SK-N-SH treated with all-trans-retinoic acid at 6 μM for 48 hours (cell line): ENCODE measurements around the gene CXorf65.

ENCODE experiments used
- ATAC-seq: fragments of 200-7000 bp; cut with Tn5 transposase; 3 replicates; pipeline ENCODE4 v1.9.1; 2020; ENCODE audit warnings: mild to moderate bottlenecking, moderate library complexity
- ARNTL ChIP-seq: fragments of 450-650 bp; formaldehyde crosslinking; IDR thresholded peaks from 2 replicates; pipeline ENCODE4 v1.5.0; 2020; ENCODE audit warnings: low read depth, mild to moderate bottlenecking, moderate library complexity, borderline replicate concordance
- BACH2 ChIP-seq: fragments of 250-450 bp; sonication (Bioruptor Pico); IDR thresholded peaks from 2 replicates; pipeline ENCODE4 v1.9.0; 2021; ENCODE audit warnings: mild to moderate bottlenecking, borderline replicate concordance
- CSDC2 ChIP-seq: fragments of 250-450 bp; sonication (Bioruptor Pico); IDR thresholded peaks from 2 replicates; pipeline ENCODE4 v1.5.0; 2020; ENCODE audit warnings: mild to moderate bottlenecking, moderate library complexity
- ESRRG ChIP-seq: fragments of 250-450 bp; sonication (Bioruptor Pico); IDR thresholded peaks from 2 replicates; pipeline ENCODE4 v1.6.1; 2021; ENCODE audit warnings: mild to moderate bottlenecking
- GLIS3 ChIP-seq: fragments of 250-450 bp; sonication (Bioruptor Pico); IDR thresholded peaks from 2 replicates; pipeline ENCODE4 v1.5.0; 2020; ENCODE audit warnings: mild to moderate bottlenecking, moderate library complexity
- ISL1 ChIP-seq: fragments of 250-450 bp; sonication (Bioruptor Pico); IDR thresholded peaks from 2 replicates; pipeline ENCODE4 v2.1.2; 2022; ENCODE audit warnings: mild to moderate bottlenecking, moderate library complexity
- OSR1 ChIP-seq: fragments of 250-450 bp; sonication (Bioruptor Pico); IDR thresholded peaks from 2 replicates; pipeline ENCODE4 v1.8.0; 2022; ENCODE audit warnings: moderate library complexity, mild to moderate bottlenecking, inconsistent platforms
- PATZ1 ChIP-seq: fragments of 250-450 bp; sonication (Bioruptor Pico); IDR thresholded peaks from 2 replicates; pipeline ENCODE4 v1.8.0; 2020; ENCODE audit warnings: mild to moderate bottlenecking, moderate library complexity, borderline replicate concordance
- RARB ChIP-seq: fragments of 250-450 bp; sonication (Bioruptor Pico); IDR thresholded peaks from 2 replicates; pipeline ENCODE4 v1.8.0; 2021; ENCODE audit warnings: mild to moderate bottlenecking, moderate library complexity
- SNAI2 ChIP-seq: fragments of 250-450 bp; sonication (Bioruptor Pico); IDR thresholded peaks from 2 replicates; pipeline ENCODE4 v1.5.0; 2020; ENCODE audit warnings: mild to moderate bottlenecking, moderate library complexity
- TCF4 ChIP-seq: fragments of 250-450 bp; sonication (Bioruptor Pico); IDR thresholded peaks from 2 replicates; pipeline ENCODE4 v1.8.0; 2021; ENCODE audit warnings: mild to moderate bottlenecking, moderate library complexity, borderline replicate concordance
- TOX ChIP-seq: fragments of 250-450 bp; sonication (Bioruptor Pico); IDR thresholded peaks from 2 replicates; pipeline ENCODE4 v1.8.0; 2021; ENCODE audit warnings: mild to moderate bottlenecking, moderate library complexity, borderline replicate concordance
- TSHZ2 ChIP-seq: fragments of 250-450 bp; sonication (Bioruptor Pico); IDR thresholded peaks from 2 replicates; pipeline ENCODE4 v1.5.0; 2020; ENCODE audit warnings: mild to moderate bottlenecking, moderate library complexity
- ZFP3 ChIP-seq: fragments of 250-450 bp; sonication (Bioruptor Pico); IDR thresholded peaks from 2 replicates; pipeline ENCODE4 v1.5.0; 2020; ENCODE audit warnings: mild to moderate bottlenecking, moderate library complexity
- ZFP30 ChIP-seq: fragments of 450-650 bp; formaldehyde crosslinking; IDR thresholded peaks from 2 replicates; pipeline ENCODE4 v1.5.0; 2022; ENCODE audit warnings: mild to moderate bottlenecking, moderate library complexity
- ZNF70 ChIP-seq: fragments of 450-650 bp; formaldehyde crosslinking; IDR thresholded peaks from 2 replicates; pipeline ENCODE4 v1.5.0; 2020; ENCODE audit warnings: mild to moderate bottlenecking, moderate library complexity
- TF ChIP-seq, protein P1 (sequence below): fragments of 250-450 bp; sonication (Bioruptor Pico); IDR thresholded peaks from 2 replicates; pipeline ENCODE4 v1.5.1; 2021; ENCODE audit warnings: mild to moderate bottlenecking, moderate library complexity
- TF ChIP-seq, protein P2 (sequence below): fragments of 250-450 bp; sonication (Bioruptor Pico); IDR thresholded peaks from 2 replicates; pipeline ENCODE4 v1.8.0; 2021; ENCODE audit warnings: low read depth, mild to moderate bottlenecking, moderate library complexity, borderline replicate concordance

CXorf65 gene

DNA sequence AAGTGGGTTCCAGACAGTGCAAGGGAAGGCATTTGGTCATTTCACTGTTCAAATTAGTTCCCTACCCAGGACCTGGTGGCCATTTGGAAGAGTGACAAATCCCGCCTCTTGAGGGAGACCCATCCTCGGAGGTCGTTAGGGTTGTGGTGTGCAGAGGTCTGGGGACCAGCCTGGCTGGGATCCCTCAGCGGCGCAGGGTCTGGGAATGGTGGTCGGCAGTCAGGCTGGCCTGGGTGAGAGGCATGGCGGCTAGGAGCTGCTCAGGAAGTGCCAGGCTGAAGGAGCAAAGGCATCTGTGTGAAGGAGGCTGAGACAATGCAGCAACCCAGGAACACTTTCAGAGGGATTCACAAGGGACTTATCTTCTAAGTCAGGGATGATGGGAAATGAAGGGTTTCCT is 44.8 kb upstream of the CXorf65 start:
- no peak for TF ChIP-seq ZFP30 (CRISPR knock-in tag)
- TF ChIP-seq, protein P1, sequence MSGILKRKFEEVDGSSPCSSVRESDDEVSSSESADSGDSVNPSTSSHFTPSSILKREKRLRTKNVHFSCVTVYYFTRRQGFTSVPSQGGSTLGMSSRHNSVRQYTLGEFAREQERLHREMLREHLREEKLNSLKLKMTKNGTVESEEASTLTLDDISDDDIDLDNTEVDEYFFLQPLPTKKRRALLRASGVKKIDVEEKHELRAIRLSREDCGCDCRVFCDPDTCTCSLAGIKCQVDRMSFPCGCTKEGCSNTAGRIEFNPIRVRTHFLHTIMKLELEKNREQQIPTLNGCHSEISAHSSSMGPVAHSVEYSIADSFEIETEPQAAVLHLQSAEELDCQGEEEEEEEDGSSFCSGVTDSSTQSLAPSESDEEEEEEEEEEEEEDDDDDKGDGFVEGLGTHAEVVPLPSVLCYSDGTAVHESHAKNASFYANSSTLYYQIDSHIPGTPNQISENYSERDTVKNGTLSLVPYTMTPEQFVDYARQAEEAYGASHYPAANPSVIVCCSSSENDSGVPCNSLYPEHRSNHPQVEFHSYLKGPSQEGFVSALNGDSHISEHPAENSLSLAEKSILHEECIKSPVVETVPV (CRISPR knock-in tag): no peak
- no peak for TF ChIP-seq ESRRG (CRISPR knock-in tag)
- TF ChIP-seq TOX (CRISPR knock-in tag): no peak
- TF ChIP-seq BACH2: no peak
- ATAC-seq: no peak

GRCh38 chrX:71148278-71148663 is 41.7 kb upstream of the CXorf65 start:
- ATAC-seq: no peak
- TF ChIP-seq CSDC2 (no peak), RARB (CRISPR knock-in tag) (no peak), TOX (CRISPR knock-in tag) (no peak), GLIS3 (CRISPR knock-in tag) (no peak), TCF4 (CRISPR knock-in tag) (no peak), ARNTL (no peak), ESRRG (CRISPR knock-in tag) (no peak), OSR1 (CRISPR knock-in tag) (no peak), PATZ1 (CRISPR knock-in tag) (no peak), ZNF70 (CRISPR knock-in tag) (no peak), ZFP30 (CRISPR knock-in tag) (no peak), ISL1 (no peak)
- TF ChIP-seq, protein P1 (CRISPR knock-in tag): no peak
- TF ChIP-seq, protein P2, sequence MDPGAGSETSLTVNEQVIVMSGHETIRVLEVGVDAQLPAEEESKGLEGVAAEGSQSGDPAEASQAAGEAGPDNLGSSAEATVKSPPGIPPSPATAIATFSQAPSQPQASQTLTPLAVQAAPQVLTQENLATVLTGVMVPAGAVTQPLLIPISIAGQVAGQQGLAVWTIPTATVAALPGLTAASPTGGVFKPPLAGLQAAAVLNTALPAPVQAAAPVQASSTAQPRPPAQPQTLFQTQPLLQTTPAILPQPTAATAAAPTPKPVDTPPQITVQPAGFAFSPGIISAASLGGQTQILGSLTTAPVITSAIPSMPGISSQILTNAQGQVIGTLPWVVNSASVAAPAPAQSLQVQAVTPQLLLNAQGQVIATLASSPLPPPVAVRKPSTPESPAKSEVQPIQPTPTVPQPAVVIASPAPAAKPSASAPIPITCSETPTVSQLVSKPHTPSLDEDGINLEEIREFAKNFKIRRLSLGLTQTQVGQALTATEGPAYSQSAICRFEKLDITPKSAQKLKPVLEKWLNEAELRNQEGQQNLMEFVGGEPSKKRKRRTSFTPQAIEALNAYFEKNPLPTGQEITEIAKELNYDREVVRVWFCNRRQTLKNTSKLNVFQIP (CRISPR knock-in tag): no peak
- TF ChIP-seq, all 23 proteins: peak for 0

- no peak for ATAC-seq
- TF ChIP-seq TCF4 (CRISPR knock-in tag) (no peak), ARNTL (no peak), OSR1 (CRISPR knock-in tag) (no peak)
These were observed 41.1 kb upstream of the CXorf65 start for GRCh38 chrX:71147496-71148277.

GRCh38 chrX:71144651-71145050 is 38.1 kb upstream of the CXorf65 start, which contains the start of gene NLGN3:
TSS of gene NLGN3 (plus strand) at chrX:71144841. CDS start at chrX:71147750, 2,909 bp downstream.
- ATAC-seq: peak; percentile 11

More at GRCh38 chrX:71144651-71145050, 38.1 kb upstream of the CXorf65 start, which contains the start of gene NLGN3:
- TF ChIP-seq RARB (CRISPR knock-in tag) (no peak), ESRRG (CRISPR knock-in tag) (0 out of 2 replicates have a peak, but pooled peaks have one; percentile 14), TSHZ2 (0 out of 2 replicates have a peak, but pooled peaks have one; percentile 45), GLIS3 (CRISPR knock-in tag) (0 out of 2 replicates have a peak, but pooled peaks have one; percentile 17), PATZ1 (CRISPR knock-in tag) (no peak), ZFP3 (CRISPR knock-in tag) (no peak), SNAI2 (CRISPR knock-in tag) (no peak)
